Measurements from ENCODE around the gene GSX2.

GRCh38 chr4:54144199-54144598 lies 44.2 kb downstream of the GSX2 start:
- no peak for TF ChIP-seq CTCF (IDR thresholded peaks at IDR 0.05)
- no peak for TF ChIP-seq POLR2A (IDR thresholded peaks at IDR 0.05)
